ENCODE data around the gene PROK2. TPM values are rescaled to one million over a fixed set of nuclear protein-coding genes. Genes with fewer than 3 reads are reported as not detected.
A peak's percentile ranks its signal among the peaks of the same experiment; 100 is the strongest.

Gene PROK2, protein sequence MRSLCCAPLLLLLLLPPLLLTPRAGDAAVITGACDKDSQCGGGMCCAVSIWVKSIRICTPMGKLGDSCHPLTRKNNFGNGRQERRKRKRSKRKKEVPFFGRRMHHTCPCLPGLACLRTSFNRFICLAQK
- polyA plus RNA-seq (2012; ENCODE audit: insufficient read depth, insufficient read length), result 6.6 TPM

GRCh38 chr3:71784914-71785531 is at the start of gene PROK2:
Gene PROK2, minus strand, starts transcription at chr3:71785148. Its CDS starts 96 bp downstream, at chr3:71785052.
- peak within 1 kb of the TSS; percentile 33 for H3K4me3 ChIP-seq (ENCODE audit: low read length)
- DNase-seq (ENCODE audit: low read depth, low spot score), result no peak

GRCh38 chr3:71831599-71831998 is 46.7 kb upstream of the PROK2 start:
- no peak overlapping the region for H3K4me3 ChIP-seq (ENCODE audit: low read length)
- no peak for DNase-seq (ENCODE audit: low read depth, low spot score)

- DNase-seq (ENCODE audit: low read depth, low spot score), result no peak
- H3K4me3 ChIP-seq (ENCODE audit: low read length), result no peak overlapping the region
Measured at GRCh38 chr3:71825551-71826283, 40.8 kb upstream of the PROK2 start.

GRCh38 chr3:71821116-71821515 is 36.2 kb upstream of the PROK2 start:
- DNase-seq (ENCODE audit: low read depth, low spot score), result no peak
- no peak overlapping the region for H3K4me3 ChIP-seq (ENCODE audit: low read length)

DNA sequence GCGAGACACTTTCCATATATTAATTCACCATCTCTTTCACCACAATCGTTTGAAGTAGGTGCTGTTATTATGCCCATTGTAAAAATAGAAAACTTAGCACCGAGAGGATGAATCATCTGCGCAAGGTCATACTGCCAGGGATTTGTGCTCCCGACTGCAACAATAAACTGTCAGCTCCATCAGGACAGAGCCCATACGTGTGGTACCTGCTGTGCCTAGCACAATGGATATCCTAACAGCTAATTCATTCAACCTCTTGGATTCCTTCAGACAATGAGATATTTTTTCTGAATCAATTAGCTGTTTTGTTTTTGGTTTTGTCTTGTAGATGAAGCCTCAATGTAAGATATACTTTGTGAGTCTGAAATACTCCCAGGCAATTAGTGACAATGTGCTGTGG is 32.3 kb upstream of the PROK2 start:
- no peak overlapping the region for H3K4me3 ChIP-seq (ENCODE audit: low read length)
- no peak for DNase-seq (ENCODE audit: low read depth, low spot score)

GRCh38 chr3:71816767-71817156 is 31.8 kb upstream of the PROK2 start:
- no peak overlapping the region for H3K4me3 ChIP-seq (ENCODE audit: low read length)
- no peak for DNase-seq (ENCODE audit: low read depth, low spot score)

DNA sequence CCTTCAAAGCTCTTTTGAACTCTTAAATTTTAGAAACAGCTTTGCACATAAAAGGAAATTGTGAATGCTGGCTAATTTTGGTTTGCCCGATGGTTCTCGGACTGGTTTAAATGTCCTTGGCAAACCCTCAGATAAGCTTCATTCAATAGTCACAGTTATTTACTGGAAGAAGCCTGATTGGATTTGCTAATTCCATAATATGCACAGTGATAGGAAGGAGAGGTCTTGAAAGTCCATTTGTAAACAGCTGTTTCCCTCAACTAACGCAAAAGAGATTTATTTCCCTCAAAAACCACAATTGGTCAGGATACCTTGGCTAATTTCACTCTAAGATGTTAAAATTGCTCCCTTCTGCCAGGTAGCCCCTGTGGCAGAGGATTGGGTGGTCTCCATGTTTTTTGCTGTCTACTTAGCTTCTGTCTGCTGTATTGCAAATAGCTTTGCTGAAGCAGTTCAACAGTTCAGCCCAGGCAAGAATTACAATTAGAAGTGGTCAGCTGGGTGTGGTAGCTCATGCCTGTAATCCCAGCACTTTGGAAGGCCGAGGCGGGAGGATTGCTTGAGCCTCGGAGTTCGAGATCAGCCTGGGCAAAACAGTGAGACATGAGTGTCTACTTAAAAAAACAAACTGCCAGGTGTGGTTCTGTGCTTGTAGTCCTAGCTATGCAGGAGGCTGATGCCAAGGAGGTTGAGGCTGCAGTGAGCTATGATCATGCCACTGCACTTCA is 30.6 kb upstream of the PROK2 start:
- H3K4me3 ChIP-seq (ENCODE audit: low read length), result no peak overlapping the region
- DNase-seq (ENCODE audit: low read depth, low spot score), result no peak

GRCh38 chr3:71813704-71814103 is 28.8 kb upstream of the PROK2 start:
- no peak overlapping the region for H3K4me3 ChIP-seq (ENCODE audit: low read length)
- DNase-seq (ENCODE audit: low read depth, low spot score), result no peak

DNA sequence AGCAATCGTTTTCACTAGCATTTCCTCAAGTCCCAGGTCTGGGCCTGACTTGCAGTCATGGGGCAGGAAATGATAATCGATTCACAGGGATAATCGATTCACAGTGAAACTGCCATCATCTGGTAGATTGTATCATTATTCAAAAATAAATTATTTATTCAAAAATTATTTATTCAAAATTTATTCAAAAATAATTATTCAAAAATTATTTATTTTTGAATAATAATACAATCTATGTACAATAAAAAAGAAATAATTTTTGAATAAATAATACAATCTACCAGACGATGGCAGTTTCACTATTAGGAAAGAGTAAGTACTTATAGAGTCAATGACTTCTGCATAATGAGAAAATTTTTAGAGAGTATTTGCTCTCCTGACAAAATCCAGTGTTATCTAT is 28.1 kb upstream of the PROK2 start:
- no peak for DNase-seq (ENCODE audit: low read depth, low spot score)
- H3K4me3 ChIP-seq (ENCODE audit: low read length), result no peak overlapping the region

DNA sequence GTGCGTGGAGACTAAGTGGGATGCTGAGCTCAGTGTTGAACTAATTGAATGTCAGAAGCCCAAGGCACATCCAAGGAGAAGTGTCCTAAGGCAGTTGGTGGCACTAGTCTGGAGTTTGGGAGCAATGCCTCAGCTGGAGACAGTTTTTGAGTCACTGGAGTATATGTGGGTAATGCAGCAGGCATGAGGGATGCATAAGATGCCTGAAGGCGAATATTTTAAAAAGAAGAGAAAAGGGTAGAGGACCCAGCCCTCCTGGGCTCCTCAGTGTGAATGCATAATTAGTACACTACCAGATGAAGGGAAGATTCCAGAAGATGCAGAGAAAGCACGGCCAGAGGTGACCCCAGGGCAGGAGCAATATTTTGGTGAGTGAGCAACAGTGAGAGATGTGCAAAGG is 25.1 kb upstream of the PROK2 start:
- H3K4me3 ChIP-seq (ENCODE audit: low read length), result no peak overlapping the region
- no peak for DNase-seq (ENCODE audit: low read depth, low spot score)

DNA sequence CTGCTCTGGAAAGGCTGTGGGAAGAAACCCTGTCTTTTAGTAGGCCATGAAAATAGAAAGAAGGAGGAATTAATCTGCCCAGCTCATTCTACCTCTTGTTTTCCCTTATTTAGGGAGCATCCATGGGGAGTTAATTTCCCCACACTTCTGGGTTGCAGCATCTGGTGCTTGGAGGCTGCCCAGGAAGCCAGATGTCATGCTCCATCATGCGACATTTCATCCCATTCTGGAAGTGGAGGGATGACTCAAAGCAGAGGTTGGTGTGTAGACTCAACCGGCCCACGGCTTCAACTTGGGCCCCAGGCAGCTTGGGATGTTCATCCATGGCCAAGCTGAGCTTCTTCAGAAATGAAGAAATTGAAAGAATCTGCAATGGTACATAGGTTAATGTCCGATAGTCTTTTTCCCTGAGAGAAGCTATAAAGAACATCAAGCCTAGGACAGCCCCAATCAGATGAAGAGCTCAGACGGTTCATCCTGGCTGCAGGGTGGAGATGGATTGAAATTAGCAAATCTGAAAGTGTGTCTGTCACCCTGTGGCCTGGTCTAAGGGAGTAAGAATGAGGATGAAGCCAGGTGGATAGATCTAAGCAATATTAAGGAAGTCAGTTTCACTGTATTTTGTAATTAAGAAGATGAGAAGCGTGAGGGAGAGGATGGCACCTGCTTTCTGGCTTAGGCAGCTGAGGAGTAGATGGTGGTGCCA is 24.5 kb upstream of the PROK2 start:
- no peak overlapping the region for H3K4me3 ChIP-seq (ENCODE audit: low read length)

DNA sequence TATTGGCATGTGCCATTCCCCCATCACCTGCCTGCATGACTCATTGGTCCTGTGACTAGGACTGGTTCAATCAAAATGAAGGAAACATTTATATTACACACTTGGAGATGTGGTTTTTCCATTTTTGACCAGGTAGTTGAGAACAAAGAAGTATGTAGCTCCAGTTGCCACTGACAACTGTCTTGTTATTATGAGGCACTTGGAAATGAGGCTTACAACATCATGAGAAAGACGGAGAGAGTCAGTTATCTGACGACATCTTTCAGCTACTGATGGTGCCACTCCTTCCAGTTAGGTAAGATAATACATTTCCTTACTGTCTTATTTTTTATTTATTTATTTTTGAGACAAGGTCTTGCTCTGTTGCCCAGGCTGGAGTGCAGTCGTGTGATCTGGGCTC is 21.8 kb upstream of the PROK2 start:
- no peak for DNase-seq (ENCODE audit: low read depth, low spot score)

More for the DNA sequence above, 24.5 kb upstream of the PROK2 start:
- no peak for DNase-seq (ENCODE audit: low read depth, low spot score)

GRCh38 chr3:71805691-71806090 is 20.7 kb upstream of the PROK2 start:
- DNase-seq (ENCODE audit: low read depth, low spot score), result no peak
- no peak overlapping the region for H3K4me3 ChIP-seq (ENCODE audit: low read length)

More for the DNA sequence above, 21.8 kb upstream of the PROK2 start:
- H3K4me3 ChIP-seq (ENCODE audit: low read length), result no peak overlapping the region

DNA sequence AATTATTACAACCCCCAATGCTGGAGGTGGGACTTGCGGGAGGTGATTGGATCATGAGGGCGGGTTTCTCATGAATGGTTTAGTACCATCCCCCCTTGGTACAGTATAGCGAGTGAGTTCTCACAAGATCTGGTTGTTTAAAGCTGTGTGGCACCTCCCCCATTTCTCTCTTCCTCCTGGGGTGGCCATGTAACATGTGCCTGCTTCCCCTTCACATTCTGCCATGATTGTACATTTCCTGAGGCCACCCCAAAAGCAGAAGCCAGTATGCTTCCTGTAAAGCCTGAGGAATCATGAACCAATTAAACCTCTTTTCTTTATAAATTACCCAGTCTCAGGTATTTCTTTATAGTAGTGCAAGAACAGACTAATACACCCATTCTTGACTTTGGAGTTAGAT is 20.3 kb upstream of the PROK2 start:
- no peak overlapping the region for H3K4me3 ChIP-seq (ENCODE audit: low read length)
- no peak for DNase-seq (ENCODE audit: low read depth, low spot score)

DNA sequence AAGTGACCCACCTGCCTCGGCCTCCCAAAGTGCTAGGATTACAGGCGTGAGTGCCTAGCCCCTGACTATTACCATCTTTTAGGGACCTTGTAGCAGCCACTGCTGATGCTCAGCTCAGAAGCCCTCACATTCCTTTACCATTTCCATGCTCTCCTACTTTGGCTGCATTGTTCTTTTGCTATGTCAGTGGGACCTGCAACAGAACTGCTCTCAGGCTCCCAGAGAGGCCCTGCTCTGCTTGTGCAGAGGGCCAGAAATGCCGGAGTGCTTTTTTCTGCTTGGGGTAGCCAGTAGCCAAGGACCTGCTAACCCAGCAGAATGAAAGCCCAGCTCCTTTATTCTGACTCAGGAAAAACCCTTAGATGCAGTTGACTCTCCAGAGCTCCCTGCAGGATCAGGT is 18.3 kb upstream of the PROK2 start:
- no peak overlapping the region for H3K4me3 ChIP-seq (ENCODE audit: low read length)

GRCh38 chr3:71801986-71802385 is 17.0 kb upstream of the PROK2 start:
- DNase-seq (ENCODE audit: low read depth, low spot score), result no peak

More for the DNA sequence above, 18.3 kb upstream of the PROK2 start:
- no peak for DNase-seq (ENCODE audit: low read depth, low spot score)

DNA sequence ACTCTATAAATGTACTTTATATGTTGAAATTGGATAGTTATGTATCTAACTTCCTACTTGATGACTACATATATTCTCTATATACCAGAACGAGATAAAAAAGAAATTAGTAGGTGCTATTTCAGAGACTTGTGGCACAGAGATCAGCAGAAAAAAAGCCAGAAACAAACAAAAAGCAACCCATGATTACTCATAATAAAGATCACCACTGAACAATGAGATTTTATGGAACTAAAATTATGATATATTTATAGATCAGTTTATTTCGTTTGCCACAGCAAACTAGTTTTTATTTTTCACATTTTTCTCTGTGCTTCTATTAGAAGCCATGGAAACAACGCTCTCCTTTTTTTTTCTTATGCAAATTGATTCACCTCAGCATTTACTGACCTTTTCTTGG is 15.1 kb upstream of the PROK2 start:
- no peak overlapping the region for H3K4me3 ChIP-seq (ENCODE audit: low read length)
- DNase-seq (ENCODE audit: low read depth, low spot score), result no peak

More at GRCh38 chr3:71801986-71802385, 17.0 kb upstream of the PROK2 start:
- no peak overlapping the region for H3K4me3 ChIP-seq (ENCODE audit: low read length)

DNA sequence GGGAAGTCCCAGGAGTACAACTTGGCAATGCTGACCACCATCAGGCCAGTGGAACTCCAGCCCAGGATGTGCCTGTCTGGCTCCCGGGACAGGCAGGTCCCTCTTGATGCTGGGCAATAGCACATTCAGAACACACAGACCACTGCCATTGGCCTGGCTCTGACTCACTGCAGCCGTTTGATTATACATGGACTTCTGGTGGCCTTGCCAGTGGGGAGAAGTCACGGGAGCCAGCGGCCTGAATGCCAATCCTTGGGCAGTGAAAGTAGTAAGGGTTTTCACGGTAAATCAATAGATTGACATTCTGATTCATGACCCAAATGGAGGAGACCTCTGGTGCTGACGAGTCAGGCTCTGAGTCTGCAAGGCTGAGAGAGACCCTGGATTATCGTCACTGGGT is 12.5 kb upstream of the PROK2 start:
- no peak overlapping the region for H3K4me3 ChIP-seq (ENCODE audit: low read length)
- no peak for DNase-seq (ENCODE audit: low read depth, low spot score)

GRCh38 chr3:71796290-71796689 is 11.3 kb upstream of the PROK2 start:
- DNase-seq (ENCODE audit: low read depth, low spot score), result no peak
- no peak overlapping the region for H3K4me3 ChIP-seq (ENCODE audit: low read length)

All from Jurkat, Clone E6-1 (cell line).